Measurements from ENCODE around the gene CDH22.
A peak's percentile ranks its signal among the peaks of the same experiment; 100 is the strongest.

The CDH22 gene

GRCh38 chr20:46212252-46212651 lies 96.0 kb downstream of the CDH22 start:
- DNase-seq = no peak

GRCh38 chr20:46211331-46211722 lies 97.0 kb downstream of the CDH22 start:
- DNase-seq = no peak

GRCh38 chr20:46210672-46211330 lies 97.5 kb downstream of the CDH22 start:
- DNase-seq = no peak

- DNase-seq = no peak
These were observed 98.2 kb downstream of the CDH22 start for GRCh38 chr20:46209930-46210671.

- no peak for DNase-seq
These were observed 100.5 kb downstream of the CDH22 start for GRCh38 chr20:46207793-46208192.

- no peak for DNase-seq
These were observed 101.2 kb downstream of the CDH22 start for GRCh38 chr20:46206992-46207549.

GRCh38 chr20:46206025-46206424 lies 102.3 kb downstream of the CDH22 start:
- DNase-seq = peak; percentile 25 to 26

GRCh38 chr20:46205349-46205748 lies 102.9 kb downstream of the CDH22 start:
- peak in 1 of 2 experiments; percentile 19 for DNase-seq

- DNase-seq = no peak
These were observed 103.6 kb downstream of the CDH22 start for GRCh38 chr20:46204594-46205186.

- DNase-seq = no peak
These were observed 104.8 kb downstream of the CDH22 start for GRCh38 chr20:46203510-46203837.

GRCh38 chr20:46202766-46203509 lies 105.4 kb downstream of the CDH22 start:
- no peak for DNase-seq

- DNase-seq = no peak
These were observed 107.4 kb downstream of the CDH22 start for GRCh38 chr20:46200582-46201570.

GRCh38 chr20:46199198-46199597 lies 109.1 kb downstream of the CDH22 start:
- peak; percentile 43 to 50 for DNase-seq

GRCh38 chr20:46196990-46197389 lies 111.3 kb downstream of the CDH22 start:
- DNase-seq = no peak

- no peak for DNase-seq
These were observed 112.8 kb downstream of the CDH22 start for GRCh38 chr20:46195264-46196036.

- DNase-seq = no peak
These were observed 113.9 kb downstream of the CDH22 start for GRCh38 chr20:46194409-46194808.

- no peak for DNase-seq
These were observed 115.8 kb downstream of the CDH22 start for GRCh38 chr20:46192376-46192944.

GRCh38 chr20:46191611-46192010 lies 116.7 kb downstream of the CDH22 start:
- no peak for DNase-seq

GRCh38 chr20:46191168-46191540 lies 117.1 kb downstream of the CDH22 start:
- no peak for DNase-seq

- DNase-seq = no peak
These were observed 117.7 kb downstream of the CDH22 start for GRCh38 chr20:46190478-46191167.

Data from activated T-cell treated with anti-CD3 and anti-CD28 coated beads, Interleukin-2, amount 50 U/mL, for 48 hours (primary cell).